ENCODE measurements around the gene ETV6.

DNA sequence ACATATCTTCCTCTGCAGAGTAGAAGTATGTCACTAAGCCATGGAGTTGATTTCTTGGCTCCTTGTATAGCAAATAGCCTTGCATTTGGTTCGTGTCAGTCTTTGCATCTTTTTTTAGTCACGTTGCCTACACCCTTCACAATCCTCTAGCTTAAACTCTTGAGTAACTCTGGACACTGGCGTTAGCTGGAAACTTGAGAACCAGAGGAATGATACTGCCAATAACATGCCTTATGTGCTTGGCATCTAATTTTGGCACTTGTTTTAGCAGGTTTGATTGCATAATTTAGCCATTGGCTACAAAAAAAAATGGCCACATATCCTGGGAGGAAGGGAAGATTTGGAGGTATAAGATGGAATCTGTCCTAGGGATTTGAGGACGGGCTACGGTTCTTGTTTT lies 136.2 kb downstream of the ETV6 start:
- TF ChIP-seq, protein P1, sequence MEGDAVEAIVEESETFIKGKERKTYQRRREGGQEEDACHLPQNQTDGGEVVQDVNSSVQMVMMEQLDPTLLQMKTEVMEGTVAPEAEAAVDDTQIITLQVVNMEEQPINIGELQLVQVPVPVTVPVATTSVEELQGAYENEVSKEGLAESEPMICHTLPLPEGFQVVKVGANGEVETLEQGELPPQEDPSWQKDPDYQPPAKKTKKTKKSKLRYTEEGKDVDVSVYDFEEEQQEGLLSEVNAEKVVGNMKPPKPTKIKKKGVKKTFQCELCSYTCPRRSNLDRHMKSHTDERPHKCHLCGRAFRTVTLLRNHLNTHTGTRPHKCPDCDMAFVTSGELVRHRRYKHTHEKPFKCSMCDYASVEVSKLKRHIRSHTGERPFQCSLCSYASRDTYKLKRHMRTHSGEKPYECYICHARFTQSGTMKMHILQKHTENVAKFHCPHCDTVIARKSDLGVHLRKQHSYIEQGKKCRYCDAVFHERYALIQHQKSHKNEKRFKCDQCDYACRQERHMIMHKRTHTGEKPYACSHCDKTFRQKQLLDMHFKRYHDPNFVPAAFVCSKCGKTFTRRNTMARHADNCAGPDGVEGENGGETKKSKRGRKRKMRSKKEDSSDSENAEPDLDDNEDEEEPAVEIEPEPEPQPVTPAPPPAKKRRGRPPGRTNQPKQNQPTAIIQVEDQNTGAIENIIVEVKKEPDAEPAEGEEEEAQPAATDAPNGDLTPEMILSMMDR (IDR thresholded peaks at IDR 0.05) = no peak
- no peak for TF ChIP-seq ZFX (IDR thresholded peaks at IDR 0.05; ENCODE audit: borderline replicate concordance)
